Erythroblast (primary cell): Measurements from ENCODE around the gene PCED1B.

Experiments used
- GATA1 ChIP-seq: IDR thresholded peaks from 2 replicates; pipeline ENCODE4 v1.6.1; 2011; ENCODE audit warnings: low read depth, mild to moderate bottlenecking, control low read depth, low read length, moderate library complexity
- POLR2A ChIP-seq: IDR thresholded peaks from 2 replicates; pipeline ENCODE4 v1.6.1; 2011; ENCODE audit warnings: mild to moderate bottlenecking, low read length

DNA sequence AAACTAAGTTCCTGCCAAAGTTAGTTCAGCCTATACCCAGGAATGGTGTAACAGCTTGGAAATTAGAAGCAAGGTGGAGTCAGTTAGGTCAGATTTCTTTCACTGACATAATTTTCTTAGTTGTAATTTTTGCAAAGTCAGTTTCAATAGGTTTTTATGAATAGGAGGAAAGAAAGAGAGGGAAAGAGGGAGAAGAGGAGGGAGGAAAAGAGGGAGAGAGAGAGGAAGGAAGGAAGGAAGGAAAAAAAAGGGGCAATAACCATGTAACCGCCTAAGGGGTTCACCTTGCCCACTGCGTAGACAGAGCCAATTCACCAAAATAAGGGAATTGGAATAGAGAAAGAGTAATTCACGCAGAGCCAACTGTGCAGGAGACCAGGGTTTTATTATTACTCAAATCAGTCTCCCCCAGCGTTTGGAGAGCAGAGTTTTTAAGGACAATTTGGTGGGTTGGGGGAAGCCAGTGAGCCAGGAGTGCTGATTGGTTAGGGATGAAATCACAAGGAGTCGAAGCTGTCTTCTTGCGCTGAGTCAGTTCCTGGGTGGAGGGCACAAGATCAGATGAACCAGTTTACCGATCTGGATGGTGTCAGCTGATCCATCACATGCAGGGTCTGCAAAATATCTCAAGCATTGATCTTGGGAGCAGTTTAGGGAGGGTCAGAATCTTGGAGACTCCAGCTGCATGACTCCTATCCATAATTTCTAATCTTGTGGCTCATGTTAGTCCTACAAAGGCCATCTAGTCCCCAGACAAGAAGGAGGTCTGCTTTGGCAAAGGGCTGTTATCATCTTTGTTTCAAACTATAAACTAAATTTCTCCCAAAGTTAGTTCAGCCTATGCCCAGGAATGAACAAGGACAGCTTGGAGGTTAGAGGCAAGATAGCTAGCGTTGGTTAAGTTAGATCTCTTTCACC lies 126.4 kb downstream of the PCED1B start:
- TF ChIP-seq POLR2A (peak; percentile 43), GATA1 (no peak)
